ENCODE measurements around the gene ZNF143.

DNA sequence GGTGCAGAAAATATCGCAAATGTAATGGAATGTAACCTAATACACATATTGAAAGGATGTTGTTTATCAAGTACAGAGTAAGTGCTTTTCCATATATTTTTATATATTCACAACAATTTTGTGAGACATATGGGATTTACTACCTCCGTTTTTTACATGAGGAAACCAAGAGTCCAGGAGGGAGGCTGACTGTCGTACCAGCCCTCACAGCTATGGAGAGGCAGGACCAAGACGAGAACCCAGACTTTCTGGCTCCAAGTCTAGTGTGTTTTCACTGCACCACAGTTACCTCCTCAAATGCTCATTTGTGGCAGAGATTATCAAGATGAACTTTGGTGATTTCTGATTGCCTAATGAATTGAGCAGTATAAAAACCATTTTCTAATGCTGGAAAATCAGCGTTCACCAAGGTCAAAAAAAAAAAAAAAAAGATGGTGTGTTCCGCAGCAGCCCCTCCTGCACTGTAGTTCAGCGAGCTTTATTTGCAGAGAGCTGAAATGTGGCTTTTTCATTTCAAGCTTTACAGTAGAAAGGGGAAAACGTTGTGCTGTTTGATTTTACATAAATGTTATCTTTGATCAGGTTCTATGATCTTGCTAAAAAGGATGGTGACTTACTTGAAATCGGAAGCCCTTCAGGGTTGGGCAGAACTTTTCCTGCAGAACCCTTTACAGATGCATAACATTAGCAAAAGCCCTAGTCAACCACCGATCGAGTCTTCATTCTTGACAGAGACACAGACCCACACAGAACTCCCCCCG lies 67.9 kb downstream of the ZNF143 start:
- TF ChIP-seq POLR2A (IDR thresholded peaks at IDR 0.05): no peak
- no peak for TF ChIP-seq CTCF (IDR thresholded peaks at IDR 0.05)
- TF ChIP-seq POLR2AphosphoS5 (IDR thresholded peaks at IDR 0.05): no peak

Data from sigmoid colon (tissue), 4 donors.